ENCODE measurements around the gene ZFP82. TPM values are rescaled to one million over a fixed set of nuclear protein-coding genes. Genes with fewer than 3 reads are reported as not detected.

ZFP82 gene
- total RNA-seq (2014; rRNA removed; shearing (Covaris generic)) (17.1 and 21.2 TPM in 2 replicates), polyA plus RNA-seq (2016; fragmentation: Nextera tagmentation; extraction: Ambion mirVana) (10.8 and 16.8 TPM in 2 replicates)
- long read RNA-seq, transcript ZFP82-201 (5 exons, 2,623 nt) = major isoform, 5 of 6 reads
- long read RNA-seq, partial matches to known transcripts = 0 of 6 reads
- long read RNA-seq, other reads (novel, unspliced or antisense) = 1 of 6 reads

DNA sequence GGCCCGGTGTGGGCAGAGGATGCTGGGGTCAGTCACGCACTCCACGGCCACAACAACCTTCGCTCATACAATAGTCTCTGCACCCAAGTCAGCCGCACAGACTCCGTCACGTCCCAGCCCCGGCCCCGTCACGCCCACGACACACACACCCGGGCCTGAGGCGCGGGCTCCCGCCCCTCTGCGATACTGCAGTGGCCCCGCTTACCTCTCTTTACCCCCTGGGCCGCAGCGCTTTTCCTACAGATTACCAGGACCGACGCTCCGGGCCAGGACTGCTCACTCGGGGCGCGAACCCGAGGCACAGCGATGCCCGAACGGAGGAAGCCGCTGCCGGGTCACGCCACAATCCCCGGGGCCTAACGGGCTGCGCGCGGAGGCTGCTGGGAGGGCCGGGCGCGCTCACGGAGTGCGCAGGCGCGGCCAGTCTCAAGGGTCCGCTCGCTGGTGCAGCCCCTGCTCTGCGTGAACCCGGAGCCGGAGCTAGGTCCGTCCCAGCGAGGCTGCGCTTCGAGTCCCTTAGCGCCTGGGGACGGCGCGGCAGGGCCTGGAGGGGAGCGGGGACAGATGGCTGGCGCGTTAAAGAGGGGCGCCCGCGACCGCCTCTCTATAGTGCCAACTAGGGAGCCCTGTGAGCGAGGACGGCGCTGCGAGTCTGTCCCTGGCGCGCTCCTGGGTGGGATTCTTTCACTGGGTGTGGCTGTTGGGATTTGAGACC, at the start of gene ZFP82:
ZFP82 (minus strand) TSS at position 358 of the 715 bp plus-strand sequence. CDS start 8,855 bp downstream, outside the sequence.
- no peaks in the 10 kb centered on the region for H3K9me2 ChIP-seq (ENCODE audit: insufficient read depth)
- H3K4me1 ChIP-seq (ENCODE audit: insufficient read depth) = peaks cover 9% of the 10 kb centered on the region
- H3K27ac ChIP-seq (ENCODE audit: low read depth) = no peak within 1 kb of the TSS
- H3K4me3 ChIP-seq = peak within 1 kb of the TSS; percentile 88
- peak within 1 kb of the TSS; percentile 92 for H2AFZ ChIP-seq
- peak within 1 kb of the TSS; percentile 73 for H3K4me2 ChIP-seq
- peaks cover 2% of the 10 kb centered on the region; the same call in 1 of the 2 replicates for H4K20me1 ChIP-seq (replicated peaks; ENCODE audit: insufficient read depth)
- H3K27me3 ChIP-seq (ENCODE audit: insufficient read depth) = peaks cover 48% of the 10 kb centered on the region
- Mint-ChIP-seq H3K4me3 (peak within 1 kb of the TSS; percentile 94), H3K36me3 (ENCODE audit: low read depth) (peaks cover 16% of the 10 kb centered on the region), H3K4me1 (peaks cover 16% of the 10 kb centered on the region; the same call in 2 of the 3 replicates), H3K27ac (peak within 1 kb of the TSS; percentile 86), H3K9me3 (no peaks in the 10 kb centered on the region), H3K27me3 (ENCODE audit: insufficient read depth, low read depth, poor library complexity) (peaks cover 37% of the 10 kb centered on the region)
- H3K36me3 ChIP-seq (ENCODE audit: insufficient read depth) = no peaks in the 10 kb centered on the region
- DNase-seq (ENCODE audit: low spot score) (peak; percentile 95), ATAC-seq (peak; percentile 84)
- H3K79me2 ChIP-seq (replicated peaks; ENCODE audit: insufficient read depth) = peaks cover 46% of the 10 kb centered on the region
- H3F3A ChIP-seq (replicated peaks; ENCODE audit: low read depth) = no peaks in the 10 kb centered on the region; the same call in 1 of the 2 replicates
- peak; percentile 90 for TF ChIP-seq POLR2AphosphoS5 (IDR thresholded peaks at IDR 0.05; ENCODE audit: low read depth)
- TF ChIP-seq ZNF114 (CRISPR knock-in tag; IDR thresholded peaks at IDR 0.05) = no peak

DNA sequence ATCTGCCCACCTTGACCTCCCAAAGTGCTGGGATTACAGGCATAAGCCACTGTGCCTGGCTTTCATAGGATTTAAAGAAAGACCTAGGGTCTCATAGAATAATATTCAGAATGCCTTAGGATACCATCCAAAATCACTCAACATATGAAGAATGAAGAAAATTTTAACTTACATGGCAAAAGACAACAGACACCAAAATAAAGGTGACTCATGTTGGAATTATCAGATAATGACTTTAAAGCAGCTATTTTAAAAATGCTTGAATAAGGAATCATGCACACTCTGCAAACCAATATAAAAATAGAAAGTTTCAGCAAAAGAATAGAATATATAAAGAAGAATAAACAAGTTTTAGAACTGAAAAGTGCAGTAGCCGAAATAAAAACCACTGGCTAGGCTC, 41.6 kb upstream of the ZFP82 start:
- Histone ChIP-seq H3K79me2 (replicated peaks; ENCODE audit: insufficient read depth) (no peaks in the 10 kb centered on the region), H3K36me3 (ENCODE audit: insufficient read depth) (peaks cover 15% of the 10 kb centered on the region), H3F3A (replicated peaks; ENCODE audit: low read depth) (no peaks in the 10 kb centered on the region), H4K20me1 (replicated peaks; ENCODE audit: insufficient read depth) (no peaks in the 10 kb centered on the region), H3K4me3 (no peak overlapping the region), H2AFZ (no peak overlapping the region), H3K4me1 (ENCODE audit: insufficient read depth) (no peaks in the 10 kb centered on the region), H3K27ac (ENCODE audit: low read depth) (0 out of 2 replicates have a peak overlapping the region, but pooled peaks have one; percentile 17), H3K9me2 (ENCODE audit: insufficient read depth) (no peaks in the 10 kb centered on the region), H3K27me3 (ENCODE audit: insufficient read depth) (no peaks in the 10 kb centered on the region), H3K4me2 (no peak overlapping the region)
- peaks cover 24% of the 10 kb centered on the region; the same call in 2 of the 3 replicates for H3K9me3 Mint-ChIP-seq
- no peak overlapping the region for H3K27ac Mint-ChIP-seq
- ATAC-seq (no peak), DNase-seq (ENCODE audit: low spot score) (no peak)
- no peaks in the 10 kb centered on the region for H3K27me3 Mint-ChIP-seq (ENCODE audit: insufficient read depth, low read depth, poor library complexity)
- H3K4me1 Mint-ChIP-seq = no peaks in the 10 kb centered on the region
- no peak overlapping the region for H3K4me3 Mint-ChIP-seq
- H3K36me3 Mint-ChIP-seq (ENCODE audit: low read depth) = peaks cover 47% of the 10 kb centered on the region
- TF ChIP-seq ZNF331 (CRISPR knock-in tag; IDR thresholded peaks at IDR 0.05; ENCODE audit: low read depth) (no peak), NANOG (IDR thresholded peaks at IDR 0.05; ENCODE audit: borderline replicate concordance) (no peak), POLR2AphosphoS5 (IDR thresholded peaks at IDR 0.05; ENCODE audit: low read depth) (no peak), CREB1 (CRISPR knock-in tag; IDR thresholded peaks at IDR 0.05; ENCODE audit: low read depth) (no peak), STAT1 (IDR thresholded peaks at IDR 0.05; ENCODE audit: unreplicated experiment) (no peak)
- TF ChIP-seq, protein P1, sequence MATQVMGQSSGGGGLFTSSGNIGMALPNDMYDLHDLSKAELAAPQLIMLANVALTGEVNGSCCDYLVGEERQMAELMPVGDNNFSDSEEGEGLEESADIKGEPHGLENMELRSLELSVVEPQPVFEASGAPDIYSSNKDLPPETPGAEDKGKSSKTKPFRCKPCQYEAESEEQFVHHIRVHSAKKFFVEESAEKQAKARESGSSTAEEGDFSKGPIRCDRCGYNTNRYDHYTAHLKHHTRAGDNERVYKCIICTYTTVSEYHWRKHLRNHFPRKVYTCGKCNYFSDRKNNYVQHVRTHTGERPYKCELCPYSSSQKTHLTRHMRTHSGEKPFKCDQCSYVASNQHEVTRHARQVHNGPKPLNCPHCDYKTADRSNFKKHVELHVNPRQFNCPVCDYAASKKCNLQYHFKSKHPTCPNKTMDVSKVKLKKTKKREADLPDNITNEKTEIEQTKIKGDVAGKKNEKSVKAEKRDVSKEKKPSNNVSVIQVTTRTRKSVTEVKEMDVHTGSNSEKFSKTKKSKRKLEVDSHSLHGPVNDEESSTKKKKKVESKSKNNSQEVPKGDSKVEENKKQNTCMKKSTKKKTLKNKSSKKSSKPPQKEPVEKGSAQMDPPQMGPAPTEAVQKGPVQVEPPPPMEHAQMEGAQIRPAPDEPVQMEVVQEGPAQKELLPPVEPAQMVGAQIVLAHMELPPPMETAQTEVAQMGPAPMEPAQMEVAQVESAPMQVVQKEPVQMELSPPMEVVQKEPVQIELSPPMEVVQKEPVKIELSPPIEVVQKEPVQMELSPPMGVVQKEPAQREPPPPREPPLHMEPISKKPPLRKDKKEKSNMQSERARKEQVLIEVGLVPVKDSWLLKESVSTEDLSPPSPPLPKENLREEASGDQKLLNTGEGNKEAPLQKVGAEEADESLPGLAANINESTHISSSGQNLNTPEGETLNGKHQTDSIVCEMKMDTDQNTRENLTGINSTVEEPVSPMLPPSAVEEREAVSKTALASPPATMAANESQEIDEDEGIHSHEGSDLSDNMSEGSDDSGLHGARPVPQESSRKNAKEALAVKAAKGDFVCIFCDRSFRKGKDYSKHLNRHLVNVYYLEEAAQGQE (IDR thresholded peaks at IDR 0.05; ENCODE audit: unreplicated experiment) = no peak
- TF ChIP-seq, protein P2, sequence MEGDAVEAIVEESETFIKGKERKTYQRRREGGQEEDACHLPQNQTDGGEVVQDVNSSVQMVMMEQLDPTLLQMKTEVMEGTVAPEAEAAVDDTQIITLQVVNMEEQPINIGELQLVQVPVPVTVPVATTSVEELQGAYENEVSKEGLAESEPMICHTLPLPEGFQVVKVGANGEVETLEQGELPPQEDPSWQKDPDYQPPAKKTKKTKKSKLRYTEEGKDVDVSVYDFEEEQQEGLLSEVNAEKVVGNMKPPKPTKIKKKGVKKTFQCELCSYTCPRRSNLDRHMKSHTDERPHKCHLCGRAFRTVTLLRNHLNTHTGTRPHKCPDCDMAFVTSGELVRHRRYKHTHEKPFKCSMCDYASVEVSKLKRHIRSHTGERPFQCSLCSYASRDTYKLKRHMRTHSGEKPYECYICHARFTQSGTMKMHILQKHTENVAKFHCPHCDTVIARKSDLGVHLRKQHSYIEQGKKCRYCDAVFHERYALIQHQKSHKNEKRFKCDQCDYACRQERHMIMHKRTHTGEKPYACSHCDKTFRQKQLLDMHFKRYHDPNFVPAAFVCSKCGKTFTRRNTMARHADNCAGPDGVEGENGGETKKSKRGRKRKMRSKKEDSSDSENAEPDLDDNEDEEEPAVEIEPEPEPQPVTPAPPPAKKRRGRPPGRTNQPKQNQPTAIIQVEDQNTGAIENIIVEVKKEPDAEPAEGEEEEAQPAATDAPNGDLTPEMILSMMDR (conservative IDR thresholded peaks at IDR 0.05; ENCODE audit: low read depth in 2 of 2) = no peak

Data from GM23338 (cell line).